NCI-H128 (cell line): Measurements from ENCODE around the gene ODC1.

Source experiments
- DNase-seq: peaks from one replicate; lab custom pipeline; 2025; ENCODE audit not compliant: unreplicated experiment; lab: John Stamatoyannopoulos, UW

Gene ODC1

GRCh38 chr2:10402062-10402585 lies 46.0 kb downstream of the ODC1 start:
- DNase-seq = no peak

- no peak for DNase-seq
Observed at GRCh38 chr2:10400978-10401951, 46.9 kb downstream of the ODC1 start.

- no peak for DNase-seq
Observed at GRCh38 chr2:10400568-10400977, 47.6 kb downstream of the ODC1 start.

- no peak for DNase-seq
Observed at GRCh38 chr2:10400002-10400401, 48.1 kb downstream of the ODC1 start.

- DNase-seq = no peak
Observed at GRCh38 chr2:10399358-10399757, 48.8 kb downstream of the ODC1 start.

- DNase-seq = no peak
Observed at GRCh38 chr2:10398496-10398895, 49.6 kb downstream of the ODC1 start.

- no peak for DNase-seq
Observed at GRCh38 chr2:10397878-10398277, 50.2 kb downstream of the ODC1 start.

- DNase-seq = no peak
Observed at GRCh38 chr2:10397297-10397875, 50.7 kb downstream of the ODC1 start.

GRCh38 chr2:10396464-10396863 lies 51.7 kb downstream of the ODC1 start:
- DNase-seq = no peak

- no peak for DNase-seq
Observed at GRCh38 chr2:10395893-10396292, 52.2 kb downstream of the ODC1 start.

GRCh38 chr2:10393640-10393982 lies 54.5 kb downstream of the ODC1 start:
- no peak for DNase-seq

GRCh38 chr2:10392951-10393639 lies 55.0 kb downstream of the ODC1 start:
- no peak for DNase-seq

- no peak for DNase-seq
Observed at GRCh38 chr2:10392548-10392947, 55.6 kb downstream of the ODC1 start.

GRCh38 chr2:10392100-10392499 lies 56.0 kb downstream of the ODC1 start:
- no peak for DNase-seq

- DNase-seq = no peak
Observed at GRCh38 chr2:10390369-10390801, 57.7 kb downstream of the ODC1 start.
